Urothelium cell line (cell line): ENCODE data around the gene SLC24A3.

Experiments
- DNase-seq: peaks from one replicate; pipeline ENCODE4 v3.0.0; 2011; ENCODE audit warnings: low spot score, mixed read lengths
- FAIRE-seq: peaks from 2 replicates; lab custom pipeline; 2011; peaks lifted over from hg19 to GRCh38; lab: Jason Lieb, UNC

Gene SLC24A3

GRCh38 chr20:19378058-19378457 lies 165.6 kb downstream of the SLC24A3 start:
- no peak for FAIRE-seq
- no peak for DNase-seq

GRCh38 chr20:19380211-19380610 lies 167.8 kb downstream of the SLC24A3 start:
- FAIRE-seq (no peak), DNase-seq (no peak)

- DNase-seq (no peak), FAIRE-seq (no peak)
These were observed 169.5 kb downstream of the SLC24A3 start for GRCh38 chr20:19381947-19382346.

DNA sequence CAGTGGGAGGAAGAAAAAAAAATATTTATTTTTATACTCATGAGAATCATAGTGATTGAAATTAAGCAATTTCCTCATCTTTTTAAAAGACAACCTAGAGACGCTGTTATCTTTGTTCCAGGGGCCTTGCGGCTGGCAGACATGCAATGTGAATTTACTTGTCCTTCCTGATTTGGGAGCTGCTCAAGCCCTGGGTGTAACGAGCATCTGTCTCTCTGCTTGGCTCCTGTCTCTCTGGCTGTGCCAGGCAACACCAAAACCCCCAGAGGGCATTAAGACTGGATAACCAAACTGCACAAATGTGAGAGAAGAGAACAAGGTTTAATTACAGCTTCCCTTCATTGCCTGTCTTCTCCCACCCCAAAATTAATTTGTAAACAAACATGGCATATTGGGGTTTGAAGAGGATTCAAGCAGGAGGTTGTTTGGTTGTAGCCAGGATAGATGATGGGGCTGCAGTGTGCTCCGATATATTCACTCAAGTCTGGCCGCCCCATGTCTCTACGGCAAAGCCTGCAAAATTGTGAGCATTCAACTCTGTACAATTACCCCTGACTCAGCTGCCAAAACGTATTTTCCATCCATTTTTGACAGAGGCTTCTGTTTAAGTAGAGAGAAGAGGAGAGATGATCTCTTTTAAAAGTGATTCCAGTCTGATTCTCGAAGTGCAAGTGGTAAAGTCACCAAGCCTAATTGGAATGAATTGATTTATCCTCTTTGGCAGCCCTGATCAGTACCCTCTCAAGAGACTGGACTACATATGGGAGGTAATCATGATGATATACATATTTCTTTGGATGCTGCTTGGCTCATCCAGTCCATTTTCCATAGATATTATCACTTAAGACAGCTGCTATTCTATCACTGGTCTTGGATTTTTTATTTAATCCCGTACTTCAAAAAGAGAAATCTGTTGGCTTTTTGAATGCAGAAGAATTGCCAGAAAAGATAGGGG lies 170.2 kb downstream of the SLC24A3 start:
- FAIRE-seq = no peak
- DNase-seq = no peak

DNA sequence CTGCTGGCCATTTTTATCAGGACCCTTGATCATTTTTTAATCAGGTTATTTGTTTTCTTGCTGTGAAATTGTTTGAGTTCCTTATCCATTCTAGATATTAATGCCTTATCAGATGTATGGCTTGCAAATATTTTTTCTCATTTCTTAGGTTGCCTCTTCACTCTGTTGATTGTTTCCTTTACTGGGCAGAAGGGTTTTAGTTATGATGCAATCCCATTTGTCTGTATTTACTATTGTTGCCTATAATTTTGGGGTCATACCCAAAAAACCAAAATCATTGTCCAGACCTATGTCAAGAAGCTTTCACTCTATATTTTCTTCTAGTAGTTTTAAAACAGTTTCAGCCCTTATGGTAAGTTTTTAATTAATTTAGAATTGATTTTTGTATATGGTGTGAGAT lies 172.5 kb downstream of the SLC24A3 start:
- no peak for FAIRE-seq
- DNase-seq = no peak

DNA sequence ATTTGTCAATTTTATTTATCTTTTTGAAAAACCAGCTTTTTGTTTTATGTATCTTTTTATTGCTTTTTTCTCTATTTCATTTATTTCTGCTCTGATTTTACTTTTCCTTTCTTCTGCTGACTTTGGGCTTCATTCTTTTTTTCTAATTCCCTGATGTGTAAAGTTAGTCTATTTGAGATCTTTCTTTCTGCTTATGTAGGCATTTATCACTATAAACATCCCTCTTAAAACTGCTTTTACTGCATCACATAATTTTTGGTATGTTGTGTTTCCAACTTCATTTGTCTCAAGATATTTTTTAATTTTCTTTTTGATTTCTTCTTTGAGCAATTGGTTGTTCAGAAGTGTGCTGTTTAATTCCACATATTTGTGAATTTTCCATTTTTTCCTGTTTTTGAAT lies 174.8 kb downstream of the SLC24A3 start:
- FAIRE-seq = no peak

GRCh38 chr20:19392344-19393130 lies 180.1 kb downstream of the SLC24A3 start:
- no peak for FAIRE-seq
- no peak for DNase-seq

More for the DNA sequence above, 174.8 kb downstream of the SLC24A3 start:
- DNase-seq = no peak

GRCh38 chr20:19396460-19397081 lies 184.1 kb downstream of the SLC24A3 start:
- no peak for DNase-seq
- no peak for FAIRE-seq

DNA sequence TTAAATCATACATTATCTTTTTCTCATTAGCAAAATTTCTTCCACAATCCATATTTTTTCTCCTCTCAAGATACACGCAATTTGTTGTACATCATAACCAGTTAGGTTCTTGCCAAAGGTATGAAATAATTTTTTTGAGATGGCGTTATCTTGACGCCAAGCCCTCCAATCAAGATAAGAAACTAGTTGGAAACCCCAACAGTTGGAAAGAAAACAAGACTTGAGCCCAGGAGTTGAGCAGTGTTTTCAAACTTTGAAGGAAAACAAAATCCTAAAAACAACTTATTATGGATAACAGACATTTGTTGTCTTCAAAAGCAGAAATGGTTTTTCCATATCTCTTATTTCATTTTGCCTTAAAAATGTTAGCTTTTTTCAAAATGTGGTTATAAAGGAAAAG lies 184.8 kb downstream of the SLC24A3 start:
- no peak for FAIRE-seq
- DNase-seq = no peak

GRCh38 chr20:19397666-19398065 lies 185.2 kb downstream of the SLC24A3 start:
- DNase-seq = no peak
- FAIRE-seq = no peak

DNA sequence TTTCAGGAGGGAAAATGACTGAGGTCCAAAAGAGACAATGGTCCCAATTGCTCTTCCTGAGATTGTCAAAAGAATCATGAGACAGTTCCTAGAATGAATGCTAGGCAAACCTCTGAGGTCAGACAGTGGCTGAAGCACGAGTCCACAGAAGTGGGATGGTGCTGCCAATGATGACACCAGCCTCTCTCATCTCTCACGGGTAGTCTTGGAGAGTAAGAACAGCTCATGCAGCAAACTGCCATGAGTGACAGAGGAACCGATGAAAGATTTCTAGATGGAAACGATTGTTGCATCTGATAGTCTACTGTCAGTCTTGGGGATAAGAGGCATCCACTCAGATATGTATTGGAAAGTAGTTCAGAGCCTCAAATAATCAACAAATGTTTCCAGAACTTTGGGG lies 188.7 kb downstream of the SLC24A3 start:
- DNase-seq (no peak), FAIRE-seq (no peak)

DNA sequence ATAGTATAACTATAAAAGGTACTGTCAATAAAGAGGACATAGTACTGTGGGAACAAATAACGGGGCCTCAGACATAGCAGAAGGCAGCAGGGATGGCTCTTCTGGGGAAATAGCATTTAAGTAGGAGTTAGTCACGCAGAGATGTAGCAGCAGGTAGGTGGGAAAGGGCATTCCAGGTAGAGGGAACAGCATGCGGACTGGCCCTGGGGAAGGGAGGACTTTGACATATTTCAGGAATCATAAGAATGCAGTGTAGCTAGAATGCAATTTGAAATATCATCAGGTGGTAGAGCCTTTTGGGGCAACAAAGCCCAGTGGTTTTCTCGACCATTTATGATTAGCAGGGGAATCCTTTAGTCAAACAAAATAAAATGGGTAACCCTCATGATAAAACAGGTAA lies 191.1 kb downstream of the SLC24A3 start:
- DNase-seq (no peak), FAIRE-seq (no peak)

DNA sequence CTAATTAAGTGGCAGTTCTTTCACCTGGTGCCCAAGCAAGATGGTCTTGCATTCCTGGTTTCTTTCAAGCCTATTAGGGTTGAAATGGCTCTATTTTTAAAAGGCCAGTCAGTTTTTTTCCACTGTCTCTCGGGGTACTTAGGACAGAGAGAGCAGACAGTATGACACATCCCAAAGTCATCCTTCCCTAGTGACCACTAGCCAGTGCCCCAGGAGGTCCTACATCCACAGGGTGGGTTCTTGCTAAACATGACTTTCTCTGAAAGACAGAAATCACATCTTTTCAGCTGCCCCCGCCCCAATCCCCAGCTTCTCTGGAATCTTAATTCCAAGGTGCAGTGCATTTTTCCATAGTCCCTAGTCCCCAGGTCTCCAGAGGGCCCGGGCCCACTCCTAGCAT lies 192.4 kb downstream of the SLC24A3 start:
- DNase-seq = no peak
- no peak for FAIRE-seq

- FAIRE-seq (no peak), DNase-seq (no peak)
These were observed 193.5 kb downstream of the SLC24A3 start for GRCh38 chr20:19405958-19406357.

DNA sequence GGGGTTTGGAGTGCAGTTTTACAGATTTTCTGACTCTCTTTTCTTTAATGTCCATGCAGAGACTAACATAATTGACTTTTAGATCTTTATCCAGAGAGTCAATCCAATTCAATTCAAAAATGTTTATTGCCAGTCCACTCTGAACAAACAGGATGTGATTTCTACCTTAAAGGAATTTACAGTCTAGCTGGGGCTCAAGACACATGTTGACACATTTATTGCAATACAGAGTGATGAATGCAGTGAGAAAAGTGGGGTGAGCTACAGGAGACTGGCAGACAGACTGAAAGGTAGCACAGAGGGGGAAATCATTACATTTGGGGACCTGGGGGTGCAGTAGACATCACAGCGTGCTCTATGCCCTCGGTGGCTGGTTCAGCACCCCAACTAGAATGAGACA lies 193.9 kb downstream of the SLC24A3 start:
- no peak for DNase-seq
- FAIRE-seq = no peak

- FAIRE-seq = no peak
- no peak for DNase-seq
These were observed 194.8 kb downstream of the SLC24A3 start for GRCh38 chr20:19407196-19407595.

DNA sequence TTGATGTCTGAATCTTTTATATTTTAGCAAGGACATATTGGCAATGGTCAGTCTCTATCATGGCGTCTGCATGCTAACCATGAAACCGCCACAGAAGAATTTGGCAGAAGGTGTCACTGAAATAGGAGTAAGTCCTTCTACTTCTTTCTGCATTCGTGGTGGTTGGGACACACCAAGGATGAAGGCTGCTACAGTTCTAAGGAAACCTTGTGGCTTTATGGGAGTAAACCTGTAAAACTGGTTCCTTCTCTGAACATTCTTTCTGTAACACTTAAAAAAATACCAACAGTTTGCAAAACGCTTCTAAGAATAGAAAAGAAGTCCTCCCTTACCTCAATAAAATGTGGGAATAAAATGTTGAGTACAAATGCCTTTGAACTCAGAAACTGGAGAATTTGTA lies 195.3 kb downstream of the SLC24A3 start:
- DNase-seq (no peak), FAIRE-seq (no peak)

DNA sequence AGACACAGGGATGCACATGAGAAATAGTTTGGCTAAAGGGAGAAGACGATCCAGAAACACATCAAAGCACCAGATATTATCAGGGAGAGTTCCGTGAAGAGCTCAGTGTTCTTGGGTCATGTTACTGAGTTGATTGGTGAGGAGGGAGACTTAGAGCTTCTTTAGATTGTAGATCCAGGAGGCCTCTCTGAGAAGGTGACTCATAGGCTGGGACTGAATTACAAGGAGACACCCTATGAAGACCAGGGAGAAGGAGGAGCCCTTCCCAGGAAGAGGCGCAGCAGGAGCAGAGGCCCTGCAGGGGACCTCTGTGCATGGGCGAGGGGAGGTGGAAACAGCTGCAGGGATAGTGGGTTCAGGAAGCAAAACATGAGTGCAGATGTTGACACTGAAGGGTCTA lies 196.5 kb downstream of the SLC24A3 start:
- FAIRE-seq = no peak
- DNase-seq = no peak

DNA sequence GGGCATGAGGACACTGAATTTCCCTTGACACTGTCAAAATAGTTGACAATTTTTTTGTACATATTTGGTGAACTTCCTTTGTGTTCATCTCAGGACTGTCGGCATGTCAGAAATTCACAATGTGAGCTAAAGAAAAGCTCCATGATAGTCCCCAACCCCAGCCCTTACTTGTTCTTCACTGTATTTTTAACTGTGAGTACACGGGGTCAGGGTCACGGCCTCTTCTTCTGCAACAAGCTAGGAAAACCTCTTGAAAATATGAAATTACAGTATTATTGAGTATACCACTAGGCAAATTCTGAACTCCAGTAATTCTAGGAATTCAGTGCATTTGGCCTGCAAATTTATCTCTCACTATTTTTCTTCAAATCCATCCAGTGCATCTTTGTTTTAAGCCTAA lies 199.4 kb downstream of the SLC24A3 start:
- FAIRE-seq (no peak), DNase-seq (no peak)

- DNase-seq (no peak), FAIRE-seq (no peak)
These were observed 199.8 kb downstream of the SLC24A3 start for GRCh38 chr20:19412254-19412653.

DNA sequence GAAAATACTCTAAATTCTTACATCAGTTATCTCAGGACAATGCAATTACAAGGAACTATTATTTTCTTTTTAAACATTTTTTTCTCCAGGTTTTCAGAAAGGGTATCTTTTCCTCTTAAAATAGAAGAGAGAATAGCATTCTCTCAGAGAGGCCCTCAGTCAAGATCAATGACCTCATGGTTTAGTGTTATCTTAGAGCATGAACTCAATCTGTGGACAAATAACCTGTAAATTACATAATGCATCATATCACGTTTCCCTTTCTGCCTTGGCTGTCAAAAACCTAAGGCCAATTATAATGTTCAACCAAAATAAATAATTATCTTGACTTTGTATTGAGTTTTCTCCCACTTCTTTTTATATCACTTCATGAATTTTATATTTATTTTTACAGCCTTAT lies 202.2 kb downstream of the SLC24A3 start:
- DNase-seq (no peak), FAIRE-seq (no peak)
